GM21737 (cell line): Measurements from ENCODE around the gene KLHDC8A.
"Not testable (repeated sequence)": the region's sequence is repeated elsewhere in the genome, so short reads cannot be mapped to it uniquely, and the experiment has no call there.

Experiments
- ATAC-seq: cut with Tn5 transposase; IDR thresholded peaks from one replicate; pipeline ENCODE4 v1.9.1; 2021; ENCODE audit warnings: mild to moderate bottlenecking, moderate library complexity; ENCODE audit not compliant: unreplicated experiment

Gene KLHDC8A

GRCh38 chr1:205298191-205298994 is 58.3 kb downstream of the KLHDC8A start:
- ATAC-seq = no peak

- not testable (repeated sequence) for ATAC-seq
Observed at GRCh38 chr1:205297546-205298177, 59.1 kb downstream of the KLHDC8A start.

- no peak for ATAC-seq
Observed at GRCh38 chr1:205296154-205296553, 60.6 kb downstream of the KLHDC8A start.

GRCh38 chr1:205294934-205295333 is 61.8 kb downstream of the KLHDC8A start:
- no peak for ATAC-seq

- ATAC-seq = no peak
Observed at GRCh38 chr1:205294175-205294917, 62.4 kb downstream of the KLHDC8A start.

GRCh38 chr1:205293350-205294074 is 63.2 kb downstream of the KLHDC8A start:
- ATAC-seq = no peak

- ATAC-seq = no peak
Observed at GRCh38 chr1:205291596-205291995, 65.1 kb downstream of the KLHDC8A start.

- ATAC-seq = peak; percentile 77
Observed at GRCh38 chr1:205287767-205288559, 68.8 kb downstream of the KLHDC8A start.

- no peak for ATAC-seq
Observed at GRCh38 chr1:205287076-205287475, 69.6 kb downstream of the KLHDC8A start.

GRCh38 chr1:205286335-205286950 is 70.3 kb downstream of the KLHDC8A start:
- ATAC-seq = no peak
